OCI-M2 (cell line): Measurements from ENCODE around the gene NUDCD3.

ENCODE experiments used
- DNase-seq: peaks from one replicate; lab custom pipeline; 2025; ENCODE audit not compliant: unreplicated experiment; lab: John Stamatoyannopoulos, UW

Gene NUDCD3

DNA sequence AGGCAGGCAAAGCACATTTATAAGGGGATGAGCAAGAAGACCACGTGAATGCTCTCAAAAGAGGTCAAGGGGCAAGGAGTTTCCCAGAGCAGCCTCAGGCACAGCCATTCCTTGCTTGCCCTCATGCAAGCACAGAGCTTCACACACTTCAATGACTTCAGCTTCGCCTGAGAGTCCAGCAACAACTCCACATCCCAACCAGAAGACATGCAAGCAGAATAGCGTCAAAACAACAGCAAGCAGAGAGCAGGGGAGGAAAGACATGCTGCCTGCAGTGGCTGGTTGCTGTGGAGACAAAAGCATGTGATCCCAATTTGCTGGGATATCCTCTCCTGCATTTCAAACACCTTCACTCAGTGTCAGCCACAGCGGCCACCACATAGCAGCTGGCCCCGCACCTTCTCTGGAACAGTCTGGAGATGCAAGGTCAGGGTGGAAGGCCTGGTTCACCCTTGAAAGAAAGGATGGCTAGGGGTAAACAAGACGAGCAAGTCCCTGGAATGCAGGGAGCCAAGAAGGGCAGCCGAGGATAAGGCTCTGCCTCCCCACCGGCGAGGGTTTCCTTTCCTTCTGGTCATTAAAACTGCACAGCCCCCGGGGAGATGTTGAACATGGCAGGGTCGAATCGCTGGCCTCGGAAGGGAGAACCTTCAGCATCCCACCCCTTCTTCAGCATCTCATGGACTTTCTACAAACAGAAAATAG, 104.9 kb downstream of the NUDCD3 start:
- no peak for DNase-seq

DNA sequence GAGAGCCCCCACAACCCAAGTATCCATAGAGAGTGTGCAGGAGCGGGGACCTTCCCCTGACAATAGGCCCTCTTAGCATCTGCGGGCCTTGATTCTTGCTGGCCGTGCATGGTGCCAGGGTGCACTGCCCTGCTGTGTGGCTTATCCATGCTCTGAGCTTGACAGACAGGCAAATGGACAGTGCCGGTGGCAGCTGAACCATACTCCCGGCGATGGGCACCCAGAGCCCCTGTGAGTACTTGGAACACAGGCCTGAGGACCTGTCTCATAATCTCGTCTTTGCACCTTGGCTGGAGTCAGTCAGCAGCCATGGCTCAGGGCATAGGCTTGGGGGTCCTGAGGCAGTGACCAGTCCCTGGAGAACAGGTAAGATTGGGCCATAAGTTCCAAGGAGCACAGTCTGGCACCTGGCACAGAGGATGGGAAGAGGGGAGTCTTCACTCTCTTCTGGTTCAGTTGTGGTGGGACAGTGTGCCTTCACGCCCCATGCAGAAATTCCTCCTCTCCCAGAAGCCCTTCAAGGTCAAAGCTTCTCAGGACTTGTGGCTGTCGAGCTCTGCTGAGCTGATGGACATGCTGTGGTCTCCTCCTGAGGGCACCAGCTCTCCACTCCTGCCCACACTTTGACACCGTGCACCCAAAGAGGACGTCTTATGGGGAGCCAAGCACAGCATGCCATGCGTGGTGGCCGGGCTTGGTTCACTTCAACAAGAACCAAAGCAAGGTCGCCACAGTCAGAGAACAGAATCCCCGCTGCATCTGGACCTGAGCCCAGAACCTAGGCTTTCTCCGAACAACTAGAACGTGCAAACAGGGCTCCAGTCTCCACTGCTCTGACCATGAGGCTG, 105.6 kb downstream of the NUDCD3 start:
- no peak for DNase-seq

DNA sequence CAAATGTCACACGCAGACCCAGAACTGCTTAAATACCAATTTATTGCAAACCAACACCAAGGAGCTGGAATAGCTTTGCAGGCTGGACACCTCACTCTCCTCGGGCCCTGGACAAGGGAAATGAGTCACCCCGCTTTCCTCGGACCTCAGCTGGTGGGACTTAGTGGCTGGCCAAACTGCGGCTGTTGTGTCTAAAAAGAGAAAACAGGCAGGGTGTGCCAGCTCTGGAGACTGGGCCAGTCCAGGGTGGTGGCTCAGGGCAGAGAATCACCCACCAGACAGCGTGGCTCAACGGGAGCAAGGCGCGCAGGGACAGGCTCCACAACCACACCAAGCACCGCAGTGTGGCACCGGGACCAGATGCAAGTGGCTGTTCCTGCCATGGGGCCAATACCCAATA, 106.9 kb downstream of the NUDCD3 start:
- DNase-seq, result no peak

DNA sequence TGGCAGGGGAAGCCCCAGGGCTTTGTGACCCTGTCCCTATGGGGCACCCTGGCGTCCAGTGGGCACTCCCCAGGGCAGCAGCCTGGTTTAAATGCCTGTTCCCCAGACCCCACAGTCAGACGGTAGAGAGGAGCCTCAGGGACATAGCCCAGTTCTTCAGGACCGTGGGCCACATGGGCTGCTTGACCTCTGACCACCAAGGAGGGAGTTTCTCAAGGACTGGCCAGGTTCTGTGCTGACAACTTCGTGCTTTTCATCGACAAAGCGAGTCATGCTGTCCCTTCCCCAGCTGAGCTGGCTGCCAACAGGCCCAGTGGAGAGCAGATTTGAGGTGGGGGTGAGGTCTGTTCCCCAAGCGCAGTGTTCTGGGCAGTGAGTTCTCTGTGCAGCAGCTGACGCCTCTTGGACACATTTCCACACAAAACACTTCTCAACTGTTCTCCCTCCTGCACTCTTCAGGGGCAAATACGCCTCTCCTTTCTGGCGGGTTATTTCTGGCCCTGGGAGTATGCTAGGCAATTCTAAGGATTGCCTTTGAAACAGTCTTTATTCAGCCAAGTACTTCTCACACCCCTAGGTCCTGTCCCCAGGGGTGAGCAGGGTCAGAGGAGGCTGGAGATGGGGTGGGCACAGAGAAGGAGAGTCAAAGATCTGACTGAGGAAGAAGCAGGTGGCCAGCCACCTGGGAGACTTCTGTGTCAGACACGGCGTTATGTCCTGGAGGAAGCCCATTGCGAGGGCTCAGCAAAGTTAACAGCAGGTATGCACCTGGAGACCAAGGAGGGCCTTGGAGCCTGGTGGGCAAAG, 107.8 kb downstream of the NUDCD3 start:
- DNase-seq, result no peak

DNA sequence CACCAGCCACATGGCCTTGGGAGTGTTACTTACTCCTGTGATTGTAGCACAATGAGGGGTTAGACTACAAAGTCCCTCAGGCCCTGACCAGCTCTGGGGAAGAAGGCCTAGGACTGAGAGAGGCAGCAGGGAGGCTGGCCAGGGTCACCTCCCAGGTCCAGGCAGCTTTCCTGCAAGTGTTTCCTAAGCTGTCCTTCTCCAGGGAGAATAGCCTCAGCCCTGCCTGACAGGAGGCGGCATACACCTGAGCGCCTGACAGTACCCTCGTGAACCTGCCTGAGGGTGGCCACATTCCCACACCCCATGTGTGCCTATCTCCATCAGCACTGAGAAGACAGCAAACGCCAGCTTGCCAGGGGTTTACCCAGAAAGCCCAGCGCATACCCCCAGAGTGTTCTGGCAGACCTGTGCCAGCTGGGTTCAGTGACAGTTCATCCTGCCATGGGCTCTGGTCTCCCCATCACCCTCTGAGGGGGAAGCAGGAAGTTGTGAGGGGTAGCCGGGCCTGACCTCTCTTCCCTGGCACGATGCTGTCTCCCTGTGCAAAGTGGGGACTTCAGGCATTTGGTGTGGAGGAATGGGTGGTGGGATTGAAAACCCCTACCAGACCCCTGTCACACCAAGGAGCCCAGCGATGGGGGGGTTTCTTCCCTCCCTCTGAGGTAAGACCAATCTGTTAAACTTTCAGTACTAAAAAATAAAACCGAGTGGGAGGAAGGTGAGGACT, 108.8 kb downstream of the NUDCD3 start:
- DNase-seq, result no peak

DNA sequence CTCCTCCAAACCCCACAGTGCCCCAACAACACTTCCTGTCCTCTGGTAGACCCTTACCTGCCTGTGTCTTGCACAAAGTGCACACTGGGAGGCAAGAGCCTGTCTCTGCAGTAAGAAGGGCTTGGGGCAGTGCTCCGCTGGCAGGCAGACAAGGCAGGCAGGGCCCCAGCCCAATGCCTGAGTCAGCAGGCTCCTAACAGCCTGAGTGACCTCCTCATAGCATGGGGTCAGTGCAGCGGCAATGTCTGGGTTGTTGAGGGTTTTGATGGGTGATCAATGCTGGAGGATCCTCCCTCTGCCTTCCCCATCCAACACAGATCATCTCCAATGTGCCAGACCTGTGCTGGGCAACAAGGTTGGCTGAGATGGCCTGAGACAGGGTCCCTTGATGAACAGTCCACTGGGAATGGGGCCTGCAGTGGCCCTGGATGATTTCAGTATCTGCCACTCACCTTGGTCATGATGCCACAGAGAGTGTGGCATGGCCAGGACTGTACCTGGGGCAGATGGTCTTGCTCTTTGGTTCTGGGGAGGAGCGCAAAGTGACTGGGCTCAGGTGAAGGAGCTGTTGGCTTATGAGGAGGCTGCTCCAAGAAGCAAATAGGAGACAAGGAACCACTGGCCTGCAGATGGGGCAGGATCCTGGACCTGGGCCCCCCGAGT, 109.5 kb downstream of the NUDCD3 start:
- no peak for DNase-seq

DNA sequence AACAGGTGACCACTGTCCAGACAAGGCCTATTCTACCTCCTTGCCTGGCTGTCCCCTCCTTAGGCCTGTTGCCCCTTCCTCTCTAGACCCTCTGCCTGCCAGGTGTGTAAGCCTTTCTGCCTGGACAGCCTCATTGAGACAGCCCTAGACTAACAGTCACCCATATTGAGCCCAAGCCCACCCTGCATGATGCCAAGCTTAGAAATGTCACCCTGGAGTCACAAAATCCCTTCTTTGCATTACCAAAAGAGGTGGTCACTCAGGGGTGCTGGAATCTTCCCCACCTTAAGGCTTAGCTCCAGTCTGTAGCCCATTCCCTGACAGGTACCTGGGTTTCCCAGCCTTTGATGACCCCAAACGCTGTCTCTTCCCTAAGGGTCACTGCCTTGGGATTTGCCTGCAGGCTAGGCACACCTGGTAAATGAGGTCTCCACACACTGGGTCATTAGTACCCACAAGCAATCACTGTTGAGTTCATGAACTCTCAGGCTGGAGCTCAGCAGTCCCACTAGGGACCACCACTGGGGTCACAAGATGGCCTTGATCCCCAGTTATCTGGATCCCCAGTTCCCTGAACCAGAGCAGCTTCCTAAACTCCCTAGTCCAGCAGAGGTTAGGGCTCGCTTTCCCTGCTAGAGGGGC, 110.1 kb downstream of the NUDCD3 start:
- DNase-seq, result no peak

DNA sequence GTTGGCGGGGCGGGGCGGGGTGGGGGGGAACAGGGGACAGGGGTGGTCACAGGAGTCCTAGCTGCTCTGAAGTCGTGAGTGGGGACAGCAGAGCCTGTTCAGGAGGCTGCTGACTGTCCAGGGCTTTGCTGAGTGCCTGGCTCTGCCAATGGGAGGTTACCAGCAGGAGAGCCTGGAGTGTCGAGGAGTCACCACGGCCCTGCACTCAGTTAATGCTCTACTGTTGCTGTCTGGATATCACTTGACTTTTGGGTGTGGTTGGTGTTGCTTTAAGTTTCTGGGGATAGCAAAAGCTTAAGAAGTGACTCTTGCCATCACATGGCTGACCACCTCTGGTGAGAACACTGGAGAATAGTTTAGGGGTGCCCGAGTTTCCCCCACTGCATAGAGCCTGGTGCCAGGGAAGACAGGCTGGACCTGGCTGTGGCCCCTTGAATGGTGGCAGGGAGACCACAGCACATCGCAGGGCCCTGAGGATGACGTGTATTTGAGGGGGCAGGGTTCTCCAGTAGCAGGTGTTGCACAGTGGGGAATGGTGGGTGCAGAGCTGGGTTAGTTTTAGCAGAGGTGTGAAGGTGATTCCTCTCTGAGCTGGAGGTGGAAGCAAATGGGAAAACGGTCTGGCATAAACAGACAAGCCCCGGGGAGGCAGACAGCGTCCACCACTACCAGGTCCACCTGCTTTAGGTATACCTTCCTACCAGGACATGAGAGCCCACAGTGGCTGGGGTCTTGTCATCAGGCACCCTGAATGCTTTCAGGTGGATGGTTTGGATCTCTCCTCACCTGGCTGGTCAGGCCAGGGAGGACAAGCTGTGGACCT, 110.9 kb downstream of the NUDCD3 start:
- no peak for DNase-seq

DNA sequence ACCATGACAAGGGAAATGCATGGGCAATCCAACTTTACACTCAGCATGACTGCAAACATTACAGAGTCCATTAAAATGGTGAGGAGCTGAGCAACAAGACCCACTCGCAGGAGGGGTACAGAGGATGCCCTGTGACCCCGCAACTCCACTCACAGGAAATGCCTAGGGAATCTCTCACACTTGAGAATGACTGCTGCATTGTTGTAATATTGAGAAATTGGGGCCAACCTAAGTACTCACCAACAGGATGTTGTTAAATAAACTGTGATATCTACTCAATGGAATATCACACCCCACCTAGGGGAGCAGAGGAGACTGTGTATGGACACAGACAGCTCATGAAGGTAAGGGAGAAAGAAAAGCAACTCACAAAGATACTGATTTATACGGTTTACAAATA, 111.7 kb downstream of the NUDCD3 start:
- DNase-seq, result no peak

DNA sequence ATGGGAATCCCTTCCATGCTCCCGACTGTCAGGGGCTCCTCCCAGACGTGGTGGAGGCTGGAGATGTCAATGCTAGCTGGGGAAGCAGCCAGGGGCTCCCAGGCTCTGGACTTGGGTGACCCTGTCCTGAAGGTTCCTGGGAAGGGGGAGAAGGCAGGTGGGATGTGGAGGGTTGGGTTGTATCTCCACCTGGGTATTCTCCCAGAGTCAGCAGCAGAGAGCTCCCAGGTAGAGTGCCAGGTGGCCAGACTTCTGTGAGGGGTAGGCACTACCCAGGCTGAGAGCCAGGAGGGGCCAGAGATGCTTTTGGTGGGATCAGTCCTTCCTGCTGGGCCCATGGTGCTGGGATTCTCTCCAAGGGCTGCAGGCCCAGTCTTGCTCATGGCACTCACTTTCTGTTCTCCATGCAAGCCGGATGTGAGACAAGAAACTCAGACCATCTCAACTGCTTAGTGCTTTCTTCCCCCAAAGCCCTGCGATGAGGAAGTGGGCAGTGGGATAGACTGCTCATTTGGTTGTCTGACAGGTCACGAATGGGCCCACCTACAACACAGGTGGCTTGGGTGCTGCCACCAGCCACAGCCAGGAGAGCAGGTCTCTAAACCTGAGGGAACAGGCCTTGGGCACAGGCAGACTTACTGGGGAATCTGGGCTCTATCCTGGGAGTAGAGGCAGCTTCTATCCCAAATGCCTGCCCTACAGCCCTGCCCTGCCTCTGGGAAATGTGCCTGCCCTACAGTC, 112.6 kb downstream of the NUDCD3 start:
- no peak for DNase-seq

DNA sequence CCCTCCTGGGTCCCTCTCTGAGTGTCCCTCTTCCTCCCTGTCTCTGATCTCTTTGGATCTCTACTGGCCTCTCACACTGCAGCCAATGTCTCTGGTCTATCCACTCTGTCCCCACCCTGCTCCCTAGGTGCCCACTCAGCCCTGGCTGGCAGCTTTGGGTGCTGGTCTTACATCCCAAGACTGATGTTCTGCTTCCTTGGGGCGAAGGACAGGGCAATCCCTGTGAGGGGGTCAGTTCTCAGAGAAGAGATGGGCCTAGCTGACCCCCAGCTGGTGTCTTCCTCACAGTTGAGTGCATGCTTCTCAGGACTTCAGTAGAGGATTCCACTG, 113.4 kb downstream of the NUDCD3 start:
- DNase-seq, result no peak

DNA sequence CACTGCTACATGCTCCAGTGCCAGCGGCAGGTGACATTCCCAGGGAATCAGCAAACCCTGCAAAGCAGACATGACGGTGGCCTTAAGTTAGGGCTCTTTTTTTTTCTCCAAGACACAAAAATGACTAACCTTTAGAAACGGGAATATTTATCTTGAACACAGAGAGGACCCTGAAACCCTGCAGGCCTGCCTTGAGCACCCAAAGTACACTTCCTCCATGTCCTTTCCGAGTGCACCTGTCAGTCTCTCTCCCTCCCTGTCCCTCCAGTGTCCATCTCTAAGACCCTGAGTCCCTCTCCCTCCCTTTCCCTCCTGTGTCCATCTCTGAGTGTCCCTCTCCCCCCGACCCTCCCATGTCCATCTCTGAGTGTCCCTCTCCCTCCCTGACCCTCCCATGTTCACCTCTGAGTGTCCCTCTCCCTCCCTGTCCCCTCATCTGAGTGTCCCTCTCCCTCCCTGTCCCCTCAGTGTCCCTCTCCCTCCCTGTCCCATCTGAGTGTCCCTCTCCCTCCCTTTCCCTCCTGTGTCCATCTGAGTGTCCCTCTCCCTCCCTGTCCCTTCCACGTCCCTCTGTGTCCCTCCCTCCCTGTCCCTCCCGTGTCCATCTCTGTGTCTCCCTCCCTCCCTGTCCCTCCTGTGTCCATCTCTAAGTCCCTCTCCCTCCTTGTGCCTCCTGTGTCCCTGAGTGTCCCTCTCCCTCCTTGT, 113.9 kb downstream of the NUDCD3 start:
- no peak for DNase-seq

DNA sequence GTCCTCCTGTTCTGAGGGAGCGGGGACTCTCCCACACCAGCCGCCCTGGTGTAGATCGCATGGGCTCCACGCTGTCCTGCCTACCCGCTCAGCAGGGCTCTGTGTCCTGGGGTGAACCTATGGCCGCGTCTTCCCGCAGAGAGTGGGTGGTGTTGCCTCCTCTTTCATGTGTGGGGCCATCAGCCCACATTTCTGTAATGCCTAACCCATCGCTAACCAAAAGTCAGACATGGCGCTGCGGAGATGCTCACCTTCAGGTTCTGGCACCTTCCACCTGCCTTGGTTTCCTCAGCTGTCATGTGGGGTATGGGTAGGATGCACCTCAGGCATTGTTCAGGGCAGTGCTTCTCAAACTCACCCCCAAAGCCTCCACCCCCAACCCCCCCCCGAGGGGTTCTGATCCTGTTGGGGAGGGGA, 114.5 kb downstream of the NUDCD3 start:
- DNase-seq, result no peak

DNA sequence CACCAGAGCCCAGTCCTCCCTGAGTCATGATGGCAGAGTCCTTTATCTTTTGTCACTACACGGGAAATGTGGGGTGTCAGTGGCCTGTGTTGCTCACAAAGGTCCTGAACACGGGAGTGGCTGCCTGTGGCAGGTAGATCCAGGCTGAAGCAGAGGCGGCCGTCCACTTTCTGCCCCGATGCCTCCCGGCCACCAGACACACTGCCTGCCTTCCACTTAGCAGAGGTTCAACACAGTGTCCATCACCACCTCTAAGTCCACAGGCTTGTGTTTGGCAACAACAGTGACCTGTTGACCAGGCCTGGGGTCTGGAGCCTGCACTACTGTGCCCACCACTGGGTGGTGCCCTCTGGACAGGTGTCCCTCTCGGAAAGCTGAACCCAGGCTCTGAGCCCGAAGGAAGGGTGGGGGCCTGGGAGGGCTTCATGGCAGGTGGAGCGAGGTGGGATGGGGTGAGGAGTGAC, 115.2 kb downstream of the NUDCD3 start:
- DNase-seq, result no peak

DNA sequence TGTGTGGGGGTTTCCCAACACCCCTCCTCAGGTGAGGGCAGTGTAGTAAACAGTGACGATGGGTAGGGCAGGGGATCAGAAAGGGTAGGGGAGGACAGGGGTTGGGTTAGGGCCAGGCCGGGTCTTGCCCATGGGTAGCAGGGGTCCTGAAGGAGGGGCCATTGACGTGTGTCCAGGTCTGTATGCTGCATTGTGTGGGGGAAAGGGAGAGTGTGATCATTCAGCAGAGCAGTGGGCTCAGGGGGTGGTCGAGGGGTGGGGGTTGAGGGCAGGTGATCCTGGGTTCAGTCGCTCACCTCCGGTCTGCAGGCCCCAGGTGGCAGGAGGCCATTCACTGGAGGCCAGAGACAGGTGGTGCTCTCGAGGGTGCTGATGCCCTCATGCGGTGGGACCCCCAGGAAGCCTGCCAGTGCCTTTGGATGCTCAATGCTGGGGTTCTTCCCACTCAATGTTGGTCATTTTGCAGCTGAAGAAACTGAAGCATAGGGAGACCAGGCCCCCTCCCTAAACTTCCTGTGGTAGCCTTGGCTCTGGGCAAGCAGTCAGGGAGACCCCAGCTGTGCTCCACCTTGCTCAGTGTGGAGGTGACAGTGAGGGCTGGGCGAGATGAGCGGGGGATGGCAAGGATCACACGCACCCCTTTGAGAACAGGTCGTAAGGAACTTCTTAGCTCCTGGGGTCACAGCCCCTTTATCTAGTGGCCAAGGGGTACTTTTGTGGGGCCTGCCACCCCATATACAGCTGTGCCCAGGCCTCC, 116.3 kb downstream of the NUDCD3 start:
- DNase-seq, result no peak

DNA sequence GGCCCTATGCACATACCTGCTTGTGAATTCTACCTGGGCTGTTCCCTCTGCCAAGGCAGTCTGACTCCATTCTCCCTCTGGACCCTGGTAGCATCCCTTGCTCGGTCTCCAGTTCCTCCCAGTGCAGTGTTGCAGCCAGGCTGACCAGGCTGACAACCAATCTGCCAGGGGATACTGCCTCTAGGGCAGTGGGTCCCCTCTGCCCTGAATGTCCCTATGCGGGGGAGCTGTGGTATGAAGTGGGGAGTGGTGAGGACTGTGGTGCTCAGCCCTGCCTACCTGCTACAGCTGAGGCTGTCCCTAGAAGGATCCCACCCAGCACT, 117.1 kb downstream of the NUDCD3 start:
- DNase-seq, result no peak
